ENCODE measurements around the gene GANAB.

DNA sequence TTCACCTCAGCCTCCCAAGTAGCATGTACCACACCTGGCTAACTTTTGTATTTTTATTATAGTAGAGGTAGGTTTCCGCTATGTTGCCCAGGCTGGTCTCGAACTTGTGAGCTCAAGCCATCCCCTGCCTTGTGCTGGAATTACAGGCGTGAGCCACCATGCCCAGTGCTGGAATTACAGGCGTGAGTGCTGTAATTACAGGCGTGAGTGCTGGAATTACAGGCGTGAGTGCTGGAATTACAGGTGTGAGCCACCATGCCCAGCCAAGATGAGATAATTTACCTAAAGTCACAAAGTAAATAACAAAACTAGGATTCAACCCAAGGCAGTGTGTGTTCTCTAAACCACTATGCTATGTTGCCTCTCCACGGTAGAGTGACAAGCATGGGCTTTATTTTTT lies 36.1 kb upstream of the GANAB start:
- no peak for TF ChIP-seq POLR2A (IDR thresholded peaks at IDR 0.05)
- TF ChIP-seq, protein P1, sequence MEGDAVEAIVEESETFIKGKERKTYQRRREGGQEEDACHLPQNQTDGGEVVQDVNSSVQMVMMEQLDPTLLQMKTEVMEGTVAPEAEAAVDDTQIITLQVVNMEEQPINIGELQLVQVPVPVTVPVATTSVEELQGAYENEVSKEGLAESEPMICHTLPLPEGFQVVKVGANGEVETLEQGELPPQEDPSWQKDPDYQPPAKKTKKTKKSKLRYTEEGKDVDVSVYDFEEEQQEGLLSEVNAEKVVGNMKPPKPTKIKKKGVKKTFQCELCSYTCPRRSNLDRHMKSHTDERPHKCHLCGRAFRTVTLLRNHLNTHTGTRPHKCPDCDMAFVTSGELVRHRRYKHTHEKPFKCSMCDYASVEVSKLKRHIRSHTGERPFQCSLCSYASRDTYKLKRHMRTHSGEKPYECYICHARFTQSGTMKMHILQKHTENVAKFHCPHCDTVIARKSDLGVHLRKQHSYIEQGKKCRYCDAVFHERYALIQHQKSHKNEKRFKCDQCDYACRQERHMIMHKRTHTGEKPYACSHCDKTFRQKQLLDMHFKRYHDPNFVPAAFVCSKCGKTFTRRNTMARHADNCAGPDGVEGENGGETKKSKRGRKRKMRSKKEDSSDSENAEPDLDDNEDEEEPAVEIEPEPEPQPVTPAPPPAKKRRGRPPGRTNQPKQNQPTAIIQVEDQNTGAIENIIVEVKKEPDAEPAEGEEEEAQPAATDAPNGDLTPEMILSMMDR (IDR thresholded peaks at IDR 0.05), result no peak
